SK-N-SH treated with all-trans-retinoic acid at 6 μM for 48 hours (cell line): ENCODE data around the gene SNAPC2.

Experiments
- ATAC-seq: fragments of 200-7000 bp; cut with Tn5 transposase; 3 replicates; pipeline ENCODE4 v1.9.1; 2020; ENCODE audit warnings: mild to moderate bottlenecking, moderate library complexity
- ARNTL ChIP-seq: fragments of 450-650 bp; formaldehyde crosslinking; IDR thresholded peaks from 2 replicates; pipeline ENCODE4 v1.5.0; 2020; ENCODE audit warnings: low read depth, mild to moderate bottlenecking, moderate library complexity, borderline replicate concordance
- BACH2 ChIP-seq: fragments of 250-450 bp; sonication (Bioruptor Pico); IDR thresholded peaks from 2 replicates; pipeline ENCODE4 v1.9.0; 2021; ENCODE audit warnings: mild to moderate bottlenecking, borderline replicate concordance
- CSRNP3 ChIP-seq: fragments of 250-450 bp; sonication (Bioruptor Pico); IDR thresholded peaks from 2 replicates; pipeline ENCODE4 v1.5.1; 2021; ENCODE audit warnings: mild to moderate bottlenecking, moderate library complexity
- ESRRG ChIP-seq: fragments of 250-450 bp; sonication (Bioruptor Pico); IDR thresholded peaks from 2 replicates; pipeline ENCODE4 v1.6.1; 2021; ENCODE audit warnings: mild to moderate bottlenecking
- GLIS3 ChIP-seq: fragments of 250-450 bp; sonication (Bioruptor Pico); IDR thresholded peaks from 2 replicates; pipeline ENCODE4 v1.5.0; 2020; ENCODE audit warnings: mild to moderate bottlenecking, moderate library complexity
- ISL1 ChIP-seq: fragments of 250-450 bp; sonication (Bioruptor Pico); IDR thresholded peaks from 2 replicates; pipeline ENCODE4 v2.1.2; 2022; ENCODE audit warnings: mild to moderate bottlenecking, moderate library complexity
- PATZ1 ChIP-seq: fragments of 250-450 bp; sonication (Bioruptor Pico); IDR thresholded peaks from 2 replicates; pipeline ENCODE4 v1.8.0; 2020; ENCODE audit warnings: mild to moderate bottlenecking, moderate library complexity, borderline replicate concordance
- PPARA ChIP-seq: fragments of 250-450 bp; sonication (Bioruptor Pico); IDR thresholded peaks from 2 replicates; pipeline ENCODE4 v1.5.0; 2020; ENCODE audit warnings: mild to moderate bottlenecking, borderline replicate concordance
- RARB ChIP-seq: fragments of 250-450 bp; sonication (Bioruptor Pico); IDR thresholded peaks from 2 replicates; pipeline ENCODE4 v1.8.0; 2021; ENCODE audit warnings: mild to moderate bottlenecking, moderate library complexity
- SNAI2 ChIP-seq: fragments of 250-450 bp; sonication (Bioruptor Pico); IDR thresholded peaks from 2 replicates; pipeline ENCODE4 v1.5.0; 2020; ENCODE audit warnings: mild to moderate bottlenecking, moderate library complexity
- TOX ChIP-seq: fragments of 250-450 bp; sonication (Bioruptor Pico); IDR thresholded peaks from 2 replicates; pipeline ENCODE4 v1.8.0; 2021; ENCODE audit warnings: mild to moderate bottlenecking, moderate library complexity, borderline replicate concordance
- ZC3H10 ChIP-seq: fragments of 250-450 bp; sonication (Bioruptor Pico); IDR thresholded peaks from 2 replicates; pipeline ENCODE4 v1.5.1; 2021; ENCODE audit warnings: mild to moderate bottlenecking, moderate library complexity
- ZFP3 ChIP-seq: fragments of 250-450 bp; sonication (Bioruptor Pico); IDR thresholded peaks from 2 replicates; pipeline ENCODE4 v1.5.0; 2020; ENCODE audit warnings: mild to moderate bottlenecking, moderate library complexity
- ZFP30 ChIP-seq: fragments of 450-650 bp; formaldehyde crosslinking; IDR thresholded peaks from 2 replicates; pipeline ENCODE4 v1.5.0; 2022; ENCODE audit warnings: mild to moderate bottlenecking, moderate library complexity
- ZNF565 ChIP-seq: fragments of 450-650 bp; formaldehyde crosslinking; conservative IDR thresholded peaks from 2 replicates; pipeline ENCODE4 v1.5.0; 2020; ENCODE audit warnings: low read depth, mild to moderate bottlenecking, moderate library complexity
- ZNF70 ChIP-seq: fragments of 450-650 bp; formaldehyde crosslinking; IDR thresholded peaks from 2 replicates; pipeline ENCODE4 v1.5.0; 2020; ENCODE audit warnings: mild to moderate bottlenecking, moderate library complexity
- ZNF8 ChIP-seq: fragments of 450-650 bp; formaldehyde crosslinking; IDR thresholded peaks from 2 replicates; pipeline ENCODE4 v1.5.0; 2020; ENCODE audit warnings: mild to moderate bottlenecking, moderate library complexity

The SNAPC2 gene

GRCh38 chr19:7874076-7874896 lies 45.9 kb upstream of the SNAPC2 start, which contains the start of gene PRR36:
Gene PRR36 (minus strand): TSS chr19:7874390. CDS start chr19:7873689, 701 bp downstream.
- peak; percentile 57 for ATAC-seq
- TF ChIP-seq ZNF565 (CRISPR knock-in tag) (no peak), PPARA (CRISPR knock-in tag) (no peak), BACH2 (CRISPR knock-in tag) (no peak), ZNF70 (CRISPR knock-in tag) (no peak), CSRNP3 (no peak), SNAI2 (CRISPR knock-in tag) (no peak; the same call in 1 of the 2 replicates)
- TF ChIP-seq, all 23 proteins: peak for 0

GRCh38 chr19:7874897-7875273 lies 45.3 kb upstream of the SNAPC2 start:
- ATAC-seq, result no peak
- TF ChIP-seq TOX (CRISPR knock-in tag) (no peak), ARNTL (CRISPR knock-in tag) (no peak), ZFP3 (no peak), PATZ1 (CRISPR knock-in tag) (no peak), RARB (CRISPR knock-in tag) (no peak), ZNF565 (CRISPR knock-in tag) (no peak), ZC3H10 (CRISPR knock-in tag) (no peak), PPARA (CRISPR knock-in tag) (no peak), ISL1 (CRISPR knock-in tag) (no peak), BACH2 (CRISPR knock-in tag) (no peak), ZFP30 (CRISPR knock-in tag) (no peak)

GRCh38 chr19:7877249-7877836 lies 42.8 kb upstream of the SNAPC2 start:
- ATAC-seq, result no peak
- TF ChIP-seq ESRRG (CRISPR knock-in tag) (no peak), PPARA (CRISPR knock-in tag) (no peak), CSRNP3 (no peak)

- TF ChIP-seq CSRNP3 (no peak), PATZ1 (CRISPR knock-in tag) (no peak), ZNF565 (CRISPR knock-in tag) (no peak), RARB (CRISPR knock-in tag) (no peak), ARNTL (CRISPR knock-in tag) (no peak), PPARA (CRISPR knock-in tag) (no peak), SNAI2 (CRISPR knock-in tag) (no peak), ZNF8 (CRISPR knock-in tag) (no peak), GLIS3 (CRISPR knock-in tag) (no peak)
- TF ChIP-seq, all 23 proteins: peak for 0
- ATAC-seq, result no peak
These were observed 40.9 kb upstream of the SNAPC2 start for GRCh38 chr19:7879111-7879807.
